Stimulated activated CD8-positive, alpha-beta memory T cell treated with anti-CD3 and anti-CD28 coated beads, Interleukin-15, amount 100 ng/mL, for 48 hours (primary cell): ENCODE results near the gene A1BG.

Experiments used
- DNase-seq, 2 donors: peaks; one replicate each; pipeline ENCODE4 v3.0.0-alpha.2; 2020; ENCODE audit warnings: low read depth in 2 of 2

Gene A1BG

DNA sequence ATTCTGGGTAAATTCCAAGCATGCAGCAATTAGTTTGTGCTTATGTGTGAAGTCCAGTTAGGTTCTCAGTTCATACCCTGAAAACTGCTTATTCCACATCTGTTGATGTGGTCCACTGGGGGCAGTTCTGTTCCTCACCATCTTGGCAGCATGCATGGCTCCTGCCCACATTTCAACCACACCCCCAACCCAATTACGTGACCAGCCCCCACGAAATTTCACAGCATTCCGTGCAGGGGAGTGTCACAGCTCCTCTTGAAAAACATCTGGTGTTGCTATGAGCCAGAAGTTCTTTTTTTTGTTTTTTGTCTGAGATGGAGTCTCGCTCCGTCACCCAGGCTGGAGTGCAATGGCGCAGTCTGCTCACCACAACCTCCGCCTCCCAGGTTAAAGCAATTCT lies 57.2 kb downstream of the A1BG start:
- no peak for DNase-seq
